ENCODE data around the gene CABP5. TPM values are rescaled to one million over a fixed set of nuclear protein-coding genes. Genes with fewer than 3 reads are reported as not detected.

The CABP5 gene
- total and polyA plus RNA-seq, 2 experiments from 2014 or later: not detected

- H3K4me2 ChIP-seq: no peak within 1 kb of the TSS
- no peak within 1 kb of the TSS for H3K27ac ChIP-seq (ENCODE audit: low read depth)
- H3K79me2 ChIP-seq (replicated peaks; ENCODE audit: insufficient read depth): no peaks in the 10 kb centered on the region
- ATAC-seq (no peak), DNase-seq (ENCODE audit: low spot score) (no peak)
- H3K4me3 ChIP-seq: no peak within 1 kb of the TSS
- no peaks in the 10 kb centered on the region for H4K20me1 ChIP-seq (replicated peaks; ENCODE audit: insufficient read depth)
- no peaks in the 10 kb centered on the region for H3F3A ChIP-seq (replicated peaks; ENCODE audit: low read depth)
- H3K27me3 ChIP-seq (ENCODE audit: insufficient read depth): no peaks in the 10 kb centered on the region
- no peaks in the 10 kb centered on the region for H3K4me1 Mint-ChIP-seq
- TF ChIP-seq CTCF (conservative IDR thresholded peaks at IDR 0.05; ENCODE audit: low read depth in 2 of 2): no peak
- TF ChIP-seq ETS1 (IDR thresholded peaks at IDR 0.05): no peak
- no peak for TF ChIP-seq EZH2 (IDR thresholded peaks at IDR 0.05; ENCODE audit: low read depth, unreplicated experiment)
- no peak for TF ChIP-seq POLR2AphosphoS5 (IDR thresholded peaks at IDR 0.05; ENCODE audit: low read depth)
- TF ChIP-seq REST (IDR thresholded peaks at IDR 0.05; ENCODE audit: unreplicated experiment): no peak
- no peak for TF ChIP-seq ZNF114 (CRISPR knock-in tag; IDR thresholded peaks at IDR 0.05)
- TF ChIP-seq ZNF331 (CRISPR knock-in tag; IDR thresholded peaks at IDR 0.05; ENCODE audit: low read depth): no peak
- TF ChIP-seq EZH2phosphoT487 (IDR thresholded peaks at IDR 0.05; ENCODE audit: unreplicated experiment): no peak
- no peak for TF ChIP-seq ZNF462 (CRISPR knock-in tag; IDR thresholded peaks at IDR 0.05)
- no peak for TF ChIP-seq STAT1 (IDR thresholded peaks at IDR 0.05; ENCODE audit: unreplicated experiment)
- no peak for TF ChIP-seq JUNB (IDR thresholded peaks at IDR 0.05; ENCODE audit: unreplicated experiment)
- TF ChIP-seq NANOG (IDR thresholded peaks at IDR 0.05; ENCODE audit: borderline replicate concordance): no peak
- no peak for TF ChIP-seq CREB1 (CRISPR knock-in tag; IDR thresholded peaks at IDR 0.05; ENCODE audit: low read depth)
- H3K9me2 ChIP-seq (ENCODE audit: insufficient read depth): peaks cover 16% of the 10 kb centered on the region; the same call in 1 of the 2 replicates
- no peaks in the 10 kb centered on the region for H3K36me3 ChIP-seq (ENCODE audit: insufficient read depth)
- H3K27me3 Mint-ChIP-seq (ENCODE audit: insufficient read depth, low read depth, poor library complexity): peaks cover 3% of the 10 kb centered on the region
- H3K4me3 Mint-ChIP-seq: no peak within 1 kb of the TSS
- no peaks in the 10 kb centered on the region for H3K9me3 Mint-ChIP-seq
- H2AFZ ChIP-seq: no peak within 1 kb of the TSS
- H3K36me3 Mint-ChIP-seq (ENCODE audit: low read depth): no peaks in the 10 kb centered on the region
- no peak within 1 kb of the TSS for H3K27ac Mint-ChIP-seq
- no peaks in the 10 kb centered on the region for H3K4me1 ChIP-seq (ENCODE audit: insufficient read depth)
These were observed 49.6 kb downstream of the CABP5 start, which contains the start of gene ELSPBP1 for GRCh38 chr19:47994209-47994802. ELSPBP1 (plus strand) TSS chr19:47994632; CDS start chr19:48008668, 14,036 bp downstream.

Data from GM23338 (cell line).